HS-27A (cell line): ENCODE data around the gene B9D1.

Experiments
- DNase-seq: peaks from one replicate; pipeline ENCODE4 v3.0.0-alpha.2; 2012; ENCODE audit warnings: low read depth, missing footprints

Gene B9D1

GRCh38 chr17:19376811-19377210 lies 14.3 kb upstream of the B9D1 start:
- DNase-seq, result no peak

GRCh38 chr17:19375732-19376131 lies 13.2 kb upstream of the B9D1 start:
- DNase-seq, result no peak

GRCh38 chr17:19374136-19374535 lies 11.6 kb upstream of the B9D1 start:
- DNase-seq, result no peak

GRCh38 chr17:19372866-19373504 lies 10.5 kb upstream of the B9D1 start:
- DNase-seq, result no peak

GRCh38 chr17:19372439-19372838 lies 9.9 kb upstream of the B9D1 start:
- no peak for DNase-seq

GRCh38 chr17:19372011-19372370 lies 9.5 kb upstream of the B9D1 start:
- no peak for DNase-seq

- no peak for DNase-seq
Measured at GRCh38 chr17:19371259-19372010, 8.9 kb upstream of the B9D1 start.

- peak; percentile 42 for DNase-seq
Measured at GRCh38 chr17:19370493-19370960, 8.0 kb upstream of the B9D1 start.

GRCh38 chr17:19369846-19370492 lies 7.4 kb upstream of the B9D1 start:
- no peak for DNase-seq

- no peak for DNase-seq
Measured at GRCh38 chr17:19369107-19369778, 6.7 kb upstream of the B9D1 start.

GRCh38 chr17:19368229-19368628 lies 5.7 kb upstream of the B9D1 start:
- DNase-seq, result no peak

- no peak for DNase-seq
Measured at GRCh38 chr17:19366637-19366972, 4.1 kb upstream of the B9D1 start.

- no peak for DNase-seq
Measured at GRCh38 chr17:19365833-19366636, 3.5 kb upstream of the B9D1 start.

GRCh38 chr17:19365499-19365817 lies 2.9 kb upstream of the B9D1 start:
- DNase-seq, result no peak

- no peak for DNase-seq
Measured at GRCh38 chr17:19364699-19365498, 2.4 kb upstream of the B9D1 start.

GRCh38 chr17:19363460-19364035 lies 1.0 kb upstream of the B9D1 start:
- DNase-seq, result no peak

- DNase-seq, result no peak
Measured at GRCh38 chr17:19363114-19363438, 553 bp upstream of the B9D1 start.

GRCh38 chr17:19361944-19362276 lies 613 bp downstream of the B9D1 start:
- no peak for DNase-seq

GRCh38 chr17:19361326-19361725 lies 1.2 kb downstream of the B9D1 start:
- no peak for DNase-seq

- DNase-seq, result no peak
Measured at GRCh38 chr17:19360772-19361171, 1.8 kb downstream of the B9D1 start.

- DNase-seq, result no peak
Measured at GRCh38 chr17:19359856-19360255, 2.7 kb downstream of the B9D1 start.
